Stimulated activated CD8-positive, alpha-beta memory T cell treated with anti-CD3 and anti-CD28 coated beads, Interleukin-12 subunit alpha, Interleukin-12 subunit beta, amount 100 ng/mL, for 4 hours (primary cell): ENCODE data around the gene ESPNL.

Experiments
- DNase-seq: peaks from one replicate; pipeline ENCODE4 v3.0.0-alpha.2; 2020; ENCODE audit warnings: low read depth

ESPNL gene

DNA sequence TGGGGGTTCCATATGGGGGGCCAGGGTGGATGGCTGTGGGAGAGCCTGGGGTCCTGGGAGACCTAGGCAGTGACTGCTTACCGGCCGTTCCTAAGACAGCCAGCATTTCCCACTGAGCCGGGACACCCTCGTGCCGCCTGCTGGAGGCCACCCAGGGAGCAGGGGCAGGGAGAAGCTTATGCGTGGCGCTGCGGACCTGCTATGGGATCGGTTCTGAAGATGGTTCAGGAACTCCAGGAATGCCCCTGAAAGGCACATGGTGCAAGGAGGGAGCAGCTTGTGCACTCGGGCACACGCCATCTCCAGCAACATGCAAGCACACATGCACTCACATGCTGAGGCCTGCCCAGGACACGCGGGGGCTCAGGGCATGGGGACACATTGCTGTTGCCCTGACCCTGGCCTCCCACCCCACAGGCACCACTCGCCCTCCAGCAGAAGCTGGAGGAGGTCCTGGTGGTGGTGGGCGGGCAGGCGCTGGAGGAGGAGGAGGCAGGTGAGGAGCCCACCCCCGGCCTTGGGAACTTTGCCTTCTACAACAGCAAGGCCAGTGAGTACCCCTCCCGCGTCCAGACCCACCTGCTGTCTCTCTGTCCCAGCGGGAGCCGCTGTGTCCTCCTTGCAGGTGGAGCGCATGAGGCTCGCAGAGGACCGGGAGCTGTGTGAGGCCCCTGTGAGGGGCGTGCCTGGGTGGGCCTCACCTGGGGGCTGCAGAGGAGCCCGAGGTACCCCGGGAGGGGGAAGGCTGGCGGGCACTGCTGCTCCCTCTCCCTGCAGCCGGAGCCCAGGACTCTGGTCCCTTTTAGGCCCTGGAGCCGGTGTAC is 42.5 kb downstream of the ESPNL start:
- DNase-seq: no peak

DNA sequence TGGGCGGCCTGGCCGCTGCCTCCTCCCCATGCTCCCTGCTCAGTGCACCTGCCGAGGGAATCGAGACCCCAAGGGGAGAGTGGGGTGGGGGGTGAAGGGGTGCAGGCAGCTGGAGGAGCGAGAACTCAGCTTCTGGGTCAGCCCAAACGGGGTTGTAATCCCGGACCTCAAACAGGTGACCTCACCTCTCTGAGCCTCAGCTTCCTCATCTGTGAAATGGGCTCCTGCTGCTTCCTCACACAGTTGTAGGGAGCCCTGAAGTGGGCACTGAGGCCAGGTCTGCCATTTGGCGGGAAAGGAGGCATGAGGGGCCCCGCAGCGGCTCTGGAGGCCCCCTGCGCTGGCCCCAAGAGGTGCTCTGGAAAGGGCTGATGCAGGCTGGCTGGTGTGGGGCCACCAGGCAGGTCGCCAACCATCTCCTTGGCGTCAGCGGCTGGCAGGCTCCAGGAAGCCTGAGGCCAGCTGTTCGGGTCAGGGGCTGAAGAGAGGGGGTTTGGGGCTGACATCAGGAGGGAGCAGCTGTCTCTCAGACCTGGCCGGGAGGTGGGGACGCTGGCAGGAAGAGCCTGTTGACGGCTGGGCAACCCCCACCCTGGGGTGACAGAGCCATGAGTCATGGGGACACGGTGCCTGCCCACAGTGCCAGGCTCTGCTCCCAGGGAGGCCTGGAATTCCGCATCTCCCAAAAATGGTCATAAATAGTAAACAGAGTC is 43.3 kb downstream of the ESPNL start:
- no peak for DNase-seq

DNA sequence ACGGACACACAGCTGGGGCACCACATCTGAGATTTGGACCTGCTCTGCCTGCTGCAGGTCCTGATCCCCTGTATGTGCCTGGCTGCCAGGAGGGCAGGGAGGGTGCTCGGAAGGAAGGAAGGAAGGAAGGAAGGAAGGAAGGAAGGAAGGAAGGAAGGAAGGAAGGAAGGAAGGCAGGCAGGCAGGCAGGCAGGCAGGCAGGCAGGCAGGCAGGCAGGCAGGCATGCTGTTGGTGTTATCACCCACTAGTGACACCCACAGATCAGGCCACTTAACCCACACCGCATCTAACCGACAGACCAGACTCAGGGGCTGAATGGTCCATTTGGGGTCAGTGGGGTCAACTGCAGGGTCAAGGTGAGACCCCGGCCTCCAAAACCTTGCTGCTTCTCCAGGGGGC is 44.1 kb downstream of the ESPNL start:
- no peak for DNase-seq

DNA sequence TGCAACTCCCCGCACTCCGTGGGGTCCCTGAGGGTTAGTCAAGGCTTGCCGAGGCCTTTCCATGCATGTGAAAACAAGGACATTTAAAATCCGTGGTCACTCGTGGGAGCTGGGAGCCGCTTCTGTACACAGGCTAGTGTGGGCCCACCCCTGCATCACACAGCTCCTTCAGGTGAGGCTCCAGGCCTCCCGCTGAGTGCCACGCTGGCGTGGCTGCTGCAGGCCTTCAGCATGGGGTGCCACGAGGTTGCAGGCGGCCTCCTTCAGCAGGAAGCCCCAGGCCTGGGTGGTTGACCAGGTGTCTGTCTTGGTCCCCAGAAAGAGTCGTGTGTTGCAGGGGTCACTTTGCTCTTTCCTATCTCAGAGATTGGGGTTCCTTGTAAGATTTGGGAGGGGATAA is 44.9 kb downstream of the ESPNL start:
- no peak for DNase-seq

DNA sequence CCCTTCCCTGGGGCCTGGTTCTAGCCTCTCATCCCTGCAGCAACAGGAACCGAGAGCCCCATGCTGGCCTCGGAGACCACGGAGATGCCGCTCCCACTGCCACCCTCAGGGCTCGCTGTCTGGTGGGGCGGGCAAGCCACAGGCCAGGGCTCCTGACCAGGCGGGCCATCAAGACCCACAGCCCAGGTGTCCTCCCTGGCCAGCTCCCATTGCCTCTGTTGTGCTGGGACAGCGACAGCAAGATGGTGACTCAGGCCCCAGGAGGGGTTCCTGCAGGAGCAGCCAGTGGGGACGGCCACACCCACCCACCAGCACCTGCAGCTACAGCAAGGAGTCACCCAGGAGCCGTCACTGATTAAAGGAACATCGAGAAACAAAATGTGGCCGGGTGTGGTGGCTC is 45.7 kb downstream of the ESPNL start:
- no peak for DNase-seq

DNA sequence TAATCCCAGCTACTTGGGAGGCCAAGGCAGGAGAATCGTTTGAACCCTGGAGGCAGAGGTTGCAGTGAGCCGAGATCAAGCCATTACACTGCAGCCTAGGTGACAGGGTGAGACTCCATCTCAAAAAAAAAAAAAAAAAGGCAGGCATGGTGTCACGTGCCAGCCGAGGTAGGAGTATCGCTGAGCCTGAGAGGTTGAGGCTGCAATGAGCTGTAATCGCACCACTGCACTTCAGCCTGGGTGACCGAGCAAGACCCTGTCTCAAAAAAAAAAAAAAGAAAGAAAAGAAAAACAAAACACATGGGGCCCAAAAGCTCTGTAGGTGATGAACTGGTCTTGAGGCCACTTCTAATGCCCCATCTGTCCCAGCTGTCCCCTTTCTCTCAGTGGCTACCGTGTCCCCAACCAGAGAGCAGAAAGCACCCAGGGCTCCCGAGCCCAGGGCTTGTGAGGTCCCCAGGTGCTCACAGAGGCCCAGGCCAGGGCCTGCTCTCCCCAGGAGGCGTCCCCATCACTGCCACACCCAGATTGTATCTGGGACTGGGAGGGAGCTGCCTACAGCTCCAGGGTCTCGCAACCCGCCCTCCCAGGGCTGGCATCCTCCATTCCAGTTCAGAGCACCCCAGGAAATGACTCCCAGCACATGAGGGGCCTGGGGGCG is 46.9 kb downstream of the ESPNL start:
- DNase-seq: no peak

DNA sequence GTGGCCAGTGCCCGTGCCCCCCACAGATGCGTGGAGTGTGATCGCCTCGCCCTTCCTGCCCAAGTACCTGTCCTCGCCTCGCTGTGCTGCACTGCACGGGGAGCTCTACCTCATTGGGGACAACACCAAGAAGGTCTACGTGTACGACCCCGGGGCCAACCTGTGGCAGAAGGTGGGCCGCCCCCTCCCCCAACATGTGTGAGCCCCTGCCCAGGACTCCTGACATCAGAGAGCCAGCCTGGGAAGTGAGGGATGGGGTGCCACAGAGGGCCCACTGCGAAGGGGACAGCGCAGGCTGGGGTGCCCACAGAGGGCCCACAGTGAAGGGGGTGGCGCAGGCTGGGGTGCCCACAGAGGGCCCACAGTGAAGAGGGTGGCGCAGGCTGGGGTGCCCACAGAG is 48.8 kb downstream of the ESPNL start:
- no peak for DNase-seq

DNA sequence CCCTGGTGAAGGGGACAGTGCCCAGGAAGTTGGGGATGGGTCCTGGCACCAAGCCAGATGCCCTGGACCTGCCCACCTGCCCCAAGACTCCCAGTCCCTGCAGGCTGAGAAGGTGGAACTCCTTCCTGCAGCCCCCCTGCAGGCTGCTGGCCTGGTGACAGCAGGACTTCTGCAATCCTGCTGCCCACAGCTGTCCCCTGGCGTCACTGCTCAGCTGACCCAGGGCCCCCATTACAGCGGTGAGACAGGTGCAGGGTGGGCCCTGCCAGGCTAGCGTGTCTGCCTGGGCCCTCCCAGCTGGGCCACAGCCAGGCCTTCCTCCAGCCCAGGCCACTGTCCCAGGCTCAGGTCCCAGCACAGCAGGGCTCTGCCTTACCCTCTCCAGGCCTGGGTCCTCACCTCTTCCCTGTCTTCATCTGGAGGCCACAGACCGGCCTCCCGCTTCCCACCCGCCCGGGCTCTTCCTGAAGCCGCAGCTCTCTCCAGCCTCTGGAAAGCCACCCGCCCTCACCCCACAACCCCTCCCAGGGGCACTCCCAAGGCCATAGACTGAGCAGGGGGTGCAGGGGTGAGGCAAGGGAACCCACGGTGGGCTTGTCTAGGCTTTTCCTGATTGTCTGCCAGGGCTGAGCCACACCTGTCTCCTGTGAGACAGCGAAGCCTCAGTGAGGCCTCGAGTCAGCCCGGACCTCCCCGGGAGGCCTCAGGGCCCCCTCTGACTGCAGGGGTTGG is 49.9 kb downstream of the ESPNL start:
- DNase-seq: no peak

DNA sequence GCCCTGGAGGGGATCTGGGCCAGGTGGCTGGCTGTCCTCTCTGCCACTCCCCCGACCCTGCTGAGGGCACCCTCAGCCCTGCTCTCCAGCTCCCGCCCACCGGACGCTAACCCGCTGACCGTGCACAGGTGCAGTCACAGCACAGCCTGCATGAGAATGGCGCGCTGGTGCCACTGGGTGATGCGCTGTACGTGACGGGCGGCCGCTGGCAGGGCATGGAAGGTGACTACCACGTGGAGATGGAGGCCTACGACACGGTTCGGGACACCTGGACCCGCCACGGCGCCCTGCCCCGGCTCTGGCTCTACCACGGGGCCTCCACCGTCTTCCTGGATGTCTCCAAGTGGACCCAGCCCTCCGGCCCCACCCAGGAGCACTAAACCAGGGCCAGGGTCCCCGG is 50.5 kb downstream of the ESPNL start:
- no peak for DNase-seq

DNA sequence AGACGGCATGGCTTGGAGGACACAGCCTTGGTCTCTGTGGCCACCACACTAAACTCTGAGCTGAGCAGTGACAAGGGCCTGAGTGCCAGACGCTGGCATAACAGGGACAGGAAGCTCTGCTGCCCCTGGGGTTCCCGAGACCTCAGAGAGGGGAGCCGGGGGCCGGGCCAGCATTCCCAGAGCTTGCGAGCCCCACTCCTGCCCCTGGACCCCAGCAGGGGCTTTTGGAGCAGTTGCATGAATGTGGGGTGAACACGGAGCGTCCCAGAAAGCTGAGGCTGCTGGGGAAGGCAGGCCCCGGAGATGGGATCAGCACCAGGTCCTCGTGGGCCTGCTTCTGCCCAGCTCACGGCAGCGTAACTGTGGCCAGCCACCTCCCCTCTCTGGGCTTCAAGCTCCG is 51.1 kb downstream of the ESPNL start:
- no peak for DNase-seq

DNA sequence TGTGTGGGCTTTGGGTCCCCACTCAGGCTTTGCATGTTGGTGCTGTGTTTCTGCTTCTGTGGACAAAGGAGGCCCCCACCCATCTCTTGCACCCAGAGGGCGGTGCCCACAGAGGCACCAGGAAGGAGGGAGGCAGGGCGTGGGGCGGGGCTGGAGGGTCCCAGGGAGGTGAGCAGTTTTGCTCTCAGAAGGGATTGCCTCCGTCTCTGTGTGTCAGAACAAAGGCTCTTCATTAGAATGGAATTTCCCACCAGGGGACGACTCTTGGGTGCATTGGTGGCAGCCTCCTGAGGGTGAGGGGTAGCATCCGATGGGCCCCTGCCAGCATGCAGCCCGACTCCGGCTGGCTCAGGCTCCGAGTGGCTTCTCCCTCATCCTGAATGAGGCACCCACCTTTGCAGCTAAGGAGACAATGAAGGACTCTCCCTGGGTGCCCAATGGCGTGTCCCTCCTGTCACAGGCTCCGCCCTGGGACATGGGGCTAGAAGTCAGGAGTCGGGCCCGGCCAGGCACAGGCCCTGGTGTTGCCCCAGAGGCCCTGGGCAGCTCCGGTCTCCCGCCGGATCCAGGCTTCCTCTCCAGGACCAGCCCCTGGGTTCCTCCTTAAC is 51.6 kb downstream of the ESPNL start:
- DNase-seq: no peak

DNA sequence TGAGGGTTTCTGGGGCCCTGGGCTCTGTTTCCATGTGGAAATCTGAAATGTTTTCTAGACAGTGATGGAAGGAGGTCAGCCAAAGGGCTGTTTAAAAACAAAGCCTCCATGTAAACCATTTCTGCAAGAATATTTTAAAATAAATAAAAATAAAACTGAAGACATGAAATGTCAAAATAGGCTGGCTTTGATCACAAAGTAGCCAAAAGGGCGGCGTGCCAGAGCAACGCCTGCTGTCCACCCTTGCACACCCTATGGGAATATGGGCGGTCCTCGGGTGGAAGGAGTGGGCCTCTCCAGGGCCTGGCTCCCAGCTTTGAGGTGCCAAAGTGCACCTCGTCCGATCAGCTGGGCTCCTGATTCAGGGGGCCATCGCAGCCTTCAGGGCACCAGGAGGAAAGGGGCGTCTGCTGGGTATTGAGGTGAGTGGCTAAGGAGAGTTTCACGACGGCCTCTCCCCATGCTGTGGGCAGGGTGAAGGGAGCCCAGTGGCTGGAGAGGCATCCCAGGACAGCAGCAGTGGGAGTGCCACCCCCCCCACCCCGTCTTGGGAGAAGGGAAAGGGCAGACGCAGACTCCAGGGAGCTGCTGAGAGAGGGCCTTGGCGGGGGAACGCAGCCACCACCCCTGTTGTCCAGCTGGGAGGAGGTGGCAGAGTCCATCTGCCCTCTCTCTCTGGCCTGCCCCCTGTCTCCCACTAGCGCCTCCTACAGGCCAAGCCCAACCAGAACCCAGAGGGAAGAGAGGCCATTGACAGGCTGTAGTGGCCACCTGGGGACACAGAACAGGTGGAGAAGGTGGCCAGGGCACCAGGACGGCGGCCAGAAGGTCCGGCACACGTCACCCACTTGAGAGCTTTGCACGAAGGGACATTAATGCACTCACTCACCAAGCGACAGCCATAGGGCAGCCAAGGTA is 52.9 kb downstream of the ESPNL start:
- DNase-seq: no peak

DNA sequence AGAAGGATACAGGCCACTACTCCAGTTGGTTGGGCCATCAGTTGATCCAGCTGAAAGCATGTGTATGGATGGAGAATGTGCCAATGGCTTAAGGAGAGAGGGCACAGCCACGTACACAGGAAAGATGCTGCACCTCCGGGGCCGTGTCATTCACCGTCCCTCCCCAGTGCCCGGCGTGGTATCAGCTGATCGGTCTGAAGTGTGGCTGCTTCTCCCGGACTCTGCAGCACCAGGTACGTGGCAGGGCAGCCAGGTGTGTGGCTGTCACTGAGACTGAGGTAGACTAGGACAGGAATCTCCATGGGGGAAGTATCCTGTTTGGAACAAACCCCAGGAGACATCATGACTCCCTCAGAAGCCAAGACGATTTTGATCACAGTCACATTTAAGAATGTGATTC is 54.4 kb downstream of the ESPNL start:
- DNase-seq: no peak

DNA sequence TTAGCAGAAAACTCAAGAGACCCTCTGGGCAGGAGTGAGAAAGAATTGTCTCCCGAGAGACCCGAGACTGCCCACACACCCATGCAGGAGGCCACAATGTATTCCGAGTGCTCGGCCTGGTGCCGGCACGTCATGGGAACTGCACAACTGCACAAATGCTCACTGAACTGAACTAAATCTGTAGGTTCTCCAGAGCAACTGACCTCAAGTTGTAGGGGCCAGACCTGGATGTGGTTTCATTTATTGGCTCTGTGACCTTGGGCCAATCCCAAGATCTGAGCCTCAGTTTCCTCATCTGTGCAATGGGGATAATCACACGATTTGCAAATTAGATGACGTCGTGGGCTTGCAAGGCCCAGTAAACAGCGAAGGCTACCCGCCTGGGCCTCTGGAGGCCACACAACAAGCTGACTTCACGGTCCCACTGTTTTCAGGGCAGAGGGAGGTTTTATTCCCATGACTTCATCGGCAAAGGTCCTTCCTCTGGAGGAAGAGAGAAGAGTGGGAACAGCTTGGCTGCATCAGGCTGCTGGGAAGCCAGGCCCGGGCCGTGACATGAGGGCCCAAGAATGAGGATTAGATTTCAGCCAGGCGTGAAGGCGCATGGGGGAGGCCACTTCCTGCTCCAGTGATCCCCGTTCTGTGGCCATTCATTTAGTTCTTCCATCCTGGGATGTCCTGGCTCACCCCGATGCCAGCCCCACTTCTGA is 55.1 kb downstream of the ESPNL start:
- no peak for DNase-seq

DNA sequence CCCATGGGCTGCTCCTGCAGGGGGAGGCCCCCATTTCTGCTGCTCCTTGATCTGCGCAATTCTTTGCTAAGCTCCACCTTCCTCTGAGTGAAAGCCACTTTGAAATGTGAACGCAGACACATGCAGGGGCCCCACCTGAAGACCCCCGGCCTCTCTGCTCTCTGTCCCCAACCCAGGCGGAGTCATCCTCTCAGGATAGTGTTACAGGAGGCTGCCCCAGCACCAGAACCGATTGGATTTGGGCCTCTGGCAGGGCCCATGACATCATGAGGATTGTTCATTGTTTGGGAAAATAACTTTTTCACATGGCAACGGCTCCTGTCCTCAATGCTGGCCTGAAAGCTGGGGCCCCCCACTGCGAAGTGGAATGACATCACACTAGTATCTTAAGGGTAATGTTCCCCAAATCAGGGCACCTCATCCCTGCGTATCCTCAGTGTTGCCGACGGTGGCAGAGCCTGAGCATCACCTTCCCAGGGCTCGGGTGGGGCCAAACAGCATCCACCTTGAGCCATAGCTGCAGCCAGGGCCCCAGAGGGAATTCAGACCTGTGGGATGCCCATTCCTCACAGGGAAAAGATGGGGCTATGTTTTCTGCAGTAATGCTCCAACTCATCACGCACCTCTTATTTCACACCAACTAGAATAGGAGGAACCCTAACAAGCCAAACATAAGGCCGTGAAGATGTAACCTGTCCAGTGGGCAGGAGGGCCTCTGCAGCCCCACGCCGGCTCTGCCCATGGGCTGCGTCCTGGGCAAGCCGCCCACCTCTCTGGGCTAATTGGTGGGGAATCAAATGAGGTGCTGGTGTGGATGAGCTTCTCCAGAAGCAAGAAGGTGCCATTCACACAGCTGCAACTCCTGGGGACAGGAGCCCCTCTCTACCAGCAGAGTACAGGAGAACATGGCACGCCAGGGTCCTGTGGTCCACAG is 55.9 kb downstream of the ESPNL start:
- DNase-seq: no peak

DNA sequence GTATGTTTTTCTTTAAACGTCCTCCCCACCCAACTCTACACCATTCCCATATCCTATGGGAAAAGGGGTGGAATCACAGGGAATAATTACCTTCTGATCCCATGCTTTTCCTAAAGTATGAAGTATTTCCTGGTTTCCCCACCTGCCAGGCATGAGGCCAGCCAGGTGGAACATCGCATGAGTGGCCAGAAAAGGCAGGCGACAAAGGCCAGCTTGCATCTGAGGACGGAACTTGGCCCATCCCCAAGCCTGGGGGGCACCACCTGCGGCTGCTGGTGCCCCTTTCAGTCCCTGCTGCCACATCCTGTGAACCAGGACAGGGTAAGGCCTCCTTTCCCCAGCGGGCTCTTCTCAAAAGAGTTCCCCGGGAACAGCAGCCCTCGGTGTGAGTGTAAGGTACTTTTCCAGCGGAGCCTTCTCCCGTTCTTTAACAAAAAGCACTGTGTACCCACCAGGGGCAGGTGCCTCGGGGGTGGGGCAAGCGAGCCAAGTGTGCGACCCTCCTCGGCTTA is 57.4 kb downstream of the ESPNL start:
- no peak for DNase-seq

DNA sequence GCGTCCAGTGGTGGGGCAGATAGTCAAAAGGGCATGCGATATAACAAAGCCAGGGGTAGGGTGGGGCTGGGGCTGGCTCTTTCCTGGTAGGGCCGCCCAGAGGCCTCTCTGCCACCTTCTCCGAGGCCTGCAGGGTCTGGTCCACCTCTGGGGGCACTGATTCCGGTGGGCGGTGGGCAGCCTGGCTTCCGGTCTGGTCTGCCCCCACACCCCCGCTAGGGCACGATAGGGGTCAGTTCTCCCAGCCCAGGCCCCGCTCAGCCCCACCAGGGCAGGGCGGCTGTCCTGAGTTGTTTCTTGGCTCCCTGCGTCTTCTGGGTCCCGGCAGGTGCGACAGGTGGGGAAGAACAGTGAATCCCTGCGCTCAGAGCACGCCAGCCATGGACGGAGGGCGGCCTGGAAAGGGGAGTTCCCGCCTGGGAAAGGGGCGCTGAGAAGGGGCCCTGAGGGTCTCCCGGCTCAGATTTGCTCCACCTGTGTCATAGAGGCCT is 57.9 kb downstream of the ESPNL start:
- no peak for DNase-seq

DNA sequence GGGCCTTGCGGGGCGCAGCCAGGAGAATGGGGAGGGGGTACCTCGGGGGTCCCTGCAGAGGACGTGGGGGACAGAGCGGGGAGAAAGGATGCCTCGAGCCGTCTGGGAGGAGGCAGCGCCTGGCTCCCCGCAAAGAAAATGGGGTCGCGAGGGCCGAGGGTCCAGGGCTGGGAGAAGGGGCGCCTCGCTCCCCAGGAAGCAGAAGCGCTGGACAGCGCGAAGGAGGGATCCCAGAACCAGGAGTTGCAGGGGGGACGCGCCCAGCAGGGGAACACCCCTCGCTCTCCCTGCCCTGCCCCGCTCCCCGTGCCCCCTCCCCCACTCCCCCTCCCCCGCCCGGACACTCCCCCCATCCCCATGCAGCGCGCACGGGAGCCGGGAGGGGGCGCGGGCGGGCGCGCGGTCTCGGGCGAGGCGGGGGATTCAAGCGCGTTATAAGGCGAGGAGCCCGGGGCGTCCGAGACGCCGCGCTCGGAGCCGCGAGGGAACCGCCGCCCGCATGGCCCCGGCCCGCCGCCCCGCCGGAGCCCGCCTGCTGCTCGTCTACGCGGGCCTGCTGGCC is 58.5 kb downstream of the ESPNL start, which contains the start of gene ERFE:
Gene ERFE, plus strand, starts transcription at position 462 of the 562 bp plus-strand sequence. Its CDS starts 38 bp downstream, at position 500.
- DNase-seq: peak; percentile 27
